HT1080 (cell line): ENCODE results near the gene ZNF560. TPM values are rescaled to one million over a fixed set of nuclear protein-coding genes. Genes with fewer than 3 reads are reported as not detected.
A peak's percentile ranks its signal among the peaks of the same experiment; 100 is the strongest.
"Not testable (repeated sequence)": the region's sequence is repeated elsewhere in the genome, so short reads cannot be mapped to it uniquely, and the experiment has no call there.

Experiments
- DNase-seq: peaks from one replicate; pipeline ENCODE4 v3.0.0-alpha.2; 2015; ENCODE audit warnings: low read depth
- polyA plus RNA-seq, 2 experiments: library from polyadenylated mRNA; depleted of rRNA; stranded (reverse); fragments of >200 nt; gene quantifications; 2 replicates each; pipeline ENCODE4 v1.2.3, GENCODE V29; 2015
- total RNA-seq: library from RNA; depleted of rRNA; stranded (reverse); fragments of >200 nt; shearing (Covaris generic); gene quantifications from 2 replicates; pipeline ENCODE4 v1.2.3, GENCODE V29; 2014; rRNA removed

ZNF560 gene
- total RNA-seq, result 0.47 and 0.94 TPM in 2 replicates
- 0.12 and 0.30 TPM in 2 replicates for polyA plus RNA-seq (2015; cell fraction: cytosol; rRNA removed)
- 0.46 and 1.2 TPM in 2 replicates for polyA plus RNA-seq (2015; cell fraction: nucleus; rRNA removed)

DNA sequence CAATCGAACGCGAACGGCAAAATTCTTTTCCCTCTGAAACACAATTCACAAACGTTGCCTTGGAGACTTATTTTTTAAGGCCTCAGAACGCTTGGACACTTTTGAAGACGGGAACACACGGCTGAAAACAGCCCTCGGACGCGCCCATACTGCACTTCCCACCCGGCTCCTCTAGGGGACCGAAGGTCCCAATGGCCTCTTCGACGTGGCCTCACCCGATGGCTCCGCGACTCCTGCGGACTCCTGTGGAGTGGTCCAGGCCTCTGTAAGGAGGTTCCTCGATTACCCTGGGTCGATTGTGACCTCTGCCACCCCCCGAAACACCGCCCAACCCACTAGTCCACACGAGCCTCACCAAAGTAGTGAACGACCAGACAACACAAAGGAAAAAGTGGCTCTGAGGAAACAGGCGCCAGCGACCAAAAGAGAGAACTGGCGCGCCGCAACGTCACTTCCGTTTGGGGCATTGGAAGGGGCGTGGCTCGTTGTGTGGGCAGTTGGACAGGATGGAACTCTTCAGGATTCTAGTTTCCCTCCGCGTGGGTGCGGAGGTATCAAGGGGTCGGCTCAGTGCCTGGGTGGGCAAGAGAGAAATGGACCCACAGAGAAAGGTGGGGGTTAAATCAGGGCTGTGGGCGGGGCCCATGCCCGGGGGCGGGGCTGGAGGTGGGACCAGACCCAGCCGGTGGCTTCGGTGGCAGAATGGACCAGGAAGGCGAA lies at the start of gene ZNF560:
Gene ZNF560, minus strand, starts transcription at position 434 of the 720 bp plus-strand sequence. CDS start 23,303 bp downstream, outside the sequence.
- DNase-seq, result peak; percentile 38

- no peak for DNase-seq
Measured at GRCh38 chr19:9547870-9548269, 49.5 kb upstream of the ZNF560 start.

DNA sequence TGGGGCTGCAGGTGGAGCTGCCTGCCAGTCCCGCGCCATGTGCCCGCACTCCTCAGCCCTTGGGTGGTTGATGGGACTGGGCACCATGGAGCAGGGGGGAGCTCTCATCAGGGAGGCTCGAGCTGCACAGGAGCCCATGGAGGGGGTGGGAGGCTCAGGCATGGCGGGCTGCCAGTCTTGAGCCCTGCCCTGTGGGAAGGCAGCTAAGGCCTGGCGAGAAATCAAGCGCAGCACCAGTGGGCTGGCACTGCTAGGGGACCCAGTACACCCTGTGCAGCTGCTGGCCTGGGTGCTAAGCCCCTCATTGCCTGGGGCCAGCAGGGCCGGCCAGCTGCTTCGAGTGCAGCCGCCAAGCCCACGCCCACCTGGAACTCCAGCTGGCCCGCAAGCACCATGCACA lies 42.9 kb upstream of the ZNF560 start:
- DNase-seq, result not testable (repeated sequence)

GRCh38 chr19:9539921-9540320 lies 41.5 kb upstream of the ZNF560 start:
- not testable (repeated sequence) for DNase-seq

DNA sequence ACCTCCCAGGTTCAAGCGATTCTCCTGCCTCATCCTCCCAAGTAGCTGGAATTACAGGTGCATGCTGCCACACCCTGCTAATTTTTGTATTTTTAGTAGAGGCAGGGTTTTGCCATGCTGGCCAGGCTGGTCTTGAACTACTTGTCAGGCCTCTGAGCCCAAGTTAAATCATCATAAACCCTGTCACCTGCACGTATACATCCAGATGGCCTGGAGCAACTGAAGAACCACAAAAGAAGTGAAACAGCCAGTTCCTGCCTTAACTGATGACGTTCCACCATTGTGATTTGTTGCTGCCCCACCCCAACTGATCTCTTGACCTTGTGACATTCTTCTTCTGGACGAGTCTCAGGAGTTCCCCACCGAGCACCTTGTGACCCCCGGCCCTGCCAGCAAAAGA lies 40.8 kb upstream of the ZNF560 start:
- not testable (repeated sequence) for DNase-seq

- DNase-seq, result peak; percentile 82
Measured at GRCh38 chr19:9538183-9539058, 40.0 kb upstream of the ZNF560 start, which contains the start of gene ZNF426. ZNF426 (minus strand) TSS chr19:9538645; CDS start chr19:9536232, 2,413 bp downstream.

DNA sequence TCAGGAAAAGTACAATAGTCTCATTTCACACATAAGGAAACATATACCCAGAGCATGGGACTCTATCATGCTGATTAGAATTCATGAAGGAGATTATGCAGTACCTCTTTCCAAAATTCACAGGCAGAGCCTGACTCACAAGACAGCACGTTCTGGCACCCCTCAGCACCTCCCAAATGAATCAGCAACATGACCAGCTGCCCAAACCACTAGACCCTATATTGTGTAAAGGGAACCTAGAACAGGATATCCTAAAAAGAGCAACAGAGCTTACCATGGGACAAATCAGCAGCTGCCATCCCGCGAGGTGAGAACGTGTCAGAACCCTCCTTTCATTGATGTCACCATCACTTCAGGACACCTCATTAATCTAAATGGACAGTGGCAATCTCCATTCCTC lies 37.5 kb upstream of the ZNF560 start:
- no peak for DNase-seq

GRCh38 chr19:9531933-9532332 lies 33.5 kb upstream of the ZNF560 start:
- peak; percentile 66 for DNase-seq

GRCh38 chr19:9528757-9529336 lies 30.4 kb upstream of the ZNF560 start:
- peak; percentile 3 for DNase-seq

- DNase-seq, result no peak
Measured at GRCh38 chr19:9523885-9524474, 25.6 kb upstream of the ZNF560 start.

- no peak for DNase-seq
Measured at GRCh38 chr19:9507285-9507684, 8.9 kb upstream of the ZNF560 start.

GRCh38 chr19:9500796-9501195 lies 2.4 kb upstream of the ZNF560 start:
- DNase-seq, result no peak

DNA sequence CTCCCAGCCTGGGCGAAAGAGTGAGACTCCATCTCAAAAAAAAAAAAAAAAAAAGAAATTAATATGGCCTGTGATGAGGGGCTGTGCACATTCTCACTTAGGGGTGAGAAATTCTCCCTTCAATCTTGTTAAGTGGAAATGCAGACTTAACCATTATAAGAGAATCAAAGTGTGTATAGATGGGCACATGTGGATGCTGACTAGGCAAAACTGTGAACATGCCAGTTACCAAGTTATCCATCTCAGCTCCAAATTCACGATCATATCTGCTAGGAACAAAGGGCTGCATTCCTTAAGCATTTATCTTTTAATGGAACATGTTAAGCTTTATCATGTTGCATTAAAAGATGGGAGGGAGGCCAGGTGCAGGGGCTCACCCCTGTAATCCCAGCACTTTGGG lies 4.3 kb downstream of the ZNF560 start:
- no peak for DNase-seq

- no peak for DNase-seq
Measured at GRCh38 chr19:9487016-9487415, 11.4 kb downstream of the ZNF560 start.

DNA sequence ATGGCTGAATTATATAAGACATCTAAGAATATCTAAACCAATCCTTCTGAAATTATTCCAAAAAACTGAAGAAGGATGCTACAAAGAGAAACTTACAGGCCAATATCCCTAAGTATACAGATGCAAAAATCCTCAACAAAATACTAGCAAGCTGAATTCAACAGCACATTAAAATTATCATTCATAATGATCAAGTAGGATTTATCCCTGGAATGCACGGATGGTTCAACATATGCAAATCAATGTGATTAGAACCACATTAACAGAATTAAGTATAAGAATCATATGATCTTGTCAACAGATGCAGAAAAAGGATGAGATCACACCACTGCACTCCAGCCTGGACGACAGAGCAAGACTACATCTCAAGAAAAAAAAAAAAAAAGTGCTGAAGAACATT lies 13.3 kb downstream of the ZNF560 start:
- DNase-seq, result no peak

DNA sequence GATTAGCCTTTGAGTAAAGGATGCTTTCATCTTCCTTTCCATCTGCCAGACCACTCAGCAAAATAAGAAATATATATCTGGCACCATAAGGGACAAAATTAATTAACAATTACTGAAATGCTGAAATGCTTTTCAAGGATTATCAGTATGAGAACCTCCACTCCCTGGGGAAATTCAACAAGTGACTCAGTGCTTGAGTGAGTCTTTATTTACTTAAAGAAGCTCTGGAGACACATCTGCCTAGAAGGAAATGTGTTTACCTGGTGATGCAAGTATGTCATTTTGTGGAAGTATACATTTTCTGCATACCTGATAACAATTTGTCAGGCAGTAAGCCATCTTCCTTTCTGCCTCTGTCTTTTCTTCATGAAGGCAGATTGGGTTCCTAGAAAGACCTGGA lies 23.4 kb downstream of the ZNF560 start:
- DNase-seq, result no peak

- no peak for DNase-seq
Measured at GRCh38 chr19:9467161-9467560, 31.3 kb downstream of the ZNF560 start.

GRCh38 chr19:9461938-9462337 lies 36.5 kb downstream of the ZNF560 start:
- DNase-seq, result no peak

DNA sequence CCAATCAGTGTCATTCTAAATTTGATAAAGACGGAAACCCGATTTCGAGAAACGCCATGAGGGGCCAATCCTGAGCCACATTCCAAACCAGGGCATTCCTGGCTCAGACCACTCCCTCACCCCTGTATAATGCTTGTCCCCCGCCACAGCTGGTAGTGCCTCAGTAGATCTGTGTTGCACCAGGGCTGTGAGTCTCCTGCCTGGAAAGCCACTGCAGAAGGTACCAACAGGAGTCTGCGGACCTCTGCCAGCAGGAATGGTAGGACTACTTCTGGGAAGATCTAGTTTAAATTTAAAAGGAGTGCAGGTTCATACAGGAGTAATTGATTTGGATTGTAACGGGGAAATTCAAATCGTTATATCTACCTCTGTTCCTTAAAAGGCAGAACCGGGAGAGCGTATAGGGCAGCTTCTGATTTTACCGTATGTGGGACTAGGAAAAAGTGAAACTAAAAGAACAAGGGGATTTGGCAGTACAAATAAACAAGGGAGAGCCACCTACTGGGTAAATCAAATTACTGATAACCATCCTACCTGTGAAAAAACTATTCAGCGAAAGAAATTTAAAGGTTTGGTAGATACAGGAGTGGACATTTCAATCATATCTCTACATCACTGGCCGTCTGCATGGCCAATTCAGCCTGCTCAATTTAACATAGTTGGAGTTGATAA lies 42.3 kb downstream of the ZNF560 start:
- DNase-seq, result peak; percentile 42

GRCh38 chr19:9453953-9454352 lies 44.5 kb downstream of the ZNF560 start:
- no peak for DNase-seq

- DNase-seq, result no peak
Measured at GRCh38 chr19:9445037-9445436, 53.4 kb downstream of the ZNF560 start.
